ENCODE results near the gene OGDHL. TPM values are rescaled to one million over a fixed set of nuclear protein-coding genes. Genes with fewer than 3 reads are reported as not detected.
"Not testable (repeated sequence)": the region's sequence is repeated elsewhere in the genome, so short reads cannot be mapped to it uniquely, and the experiment has no call there.

The OGDHL gene
- total RNA-seq, 2 donors from 2014 or later, result 3.4 to 4.2 TPM

DNA sequence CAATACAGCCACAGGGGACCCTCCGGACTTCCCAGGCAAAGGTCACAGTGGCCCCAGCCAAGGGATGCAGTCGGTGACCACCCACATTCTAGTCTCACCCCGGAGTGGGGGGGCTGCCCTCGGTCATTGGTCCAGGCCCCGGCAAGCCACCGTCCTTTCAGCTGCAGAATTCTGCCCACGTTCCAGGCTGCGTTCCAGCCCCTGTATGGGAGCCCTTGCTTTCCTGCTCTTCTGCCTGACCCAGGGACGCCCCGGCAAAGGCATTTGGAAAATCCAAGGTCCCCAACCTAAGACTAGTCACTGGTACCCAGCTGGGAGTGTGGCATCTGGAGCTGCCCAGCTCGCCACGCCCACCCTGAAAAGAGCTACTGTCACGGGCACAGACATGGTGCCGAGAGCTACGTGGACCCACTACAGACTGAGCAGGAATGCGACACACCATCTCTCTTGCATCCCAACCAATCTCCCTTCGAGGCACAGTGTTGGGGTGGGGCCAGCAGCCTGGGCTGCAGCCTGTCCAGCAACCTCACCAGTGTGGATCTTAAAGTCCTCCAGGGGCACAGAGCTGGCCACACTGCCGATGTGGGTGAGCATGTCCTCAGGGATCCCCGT, 18.6 kb downstream of the OGDHL start:
- DNase-seq, result no peak
- no peak for ATAC-seq
- intact Hi-C loops (cut with DNase I), result no loop called here

DNA sequence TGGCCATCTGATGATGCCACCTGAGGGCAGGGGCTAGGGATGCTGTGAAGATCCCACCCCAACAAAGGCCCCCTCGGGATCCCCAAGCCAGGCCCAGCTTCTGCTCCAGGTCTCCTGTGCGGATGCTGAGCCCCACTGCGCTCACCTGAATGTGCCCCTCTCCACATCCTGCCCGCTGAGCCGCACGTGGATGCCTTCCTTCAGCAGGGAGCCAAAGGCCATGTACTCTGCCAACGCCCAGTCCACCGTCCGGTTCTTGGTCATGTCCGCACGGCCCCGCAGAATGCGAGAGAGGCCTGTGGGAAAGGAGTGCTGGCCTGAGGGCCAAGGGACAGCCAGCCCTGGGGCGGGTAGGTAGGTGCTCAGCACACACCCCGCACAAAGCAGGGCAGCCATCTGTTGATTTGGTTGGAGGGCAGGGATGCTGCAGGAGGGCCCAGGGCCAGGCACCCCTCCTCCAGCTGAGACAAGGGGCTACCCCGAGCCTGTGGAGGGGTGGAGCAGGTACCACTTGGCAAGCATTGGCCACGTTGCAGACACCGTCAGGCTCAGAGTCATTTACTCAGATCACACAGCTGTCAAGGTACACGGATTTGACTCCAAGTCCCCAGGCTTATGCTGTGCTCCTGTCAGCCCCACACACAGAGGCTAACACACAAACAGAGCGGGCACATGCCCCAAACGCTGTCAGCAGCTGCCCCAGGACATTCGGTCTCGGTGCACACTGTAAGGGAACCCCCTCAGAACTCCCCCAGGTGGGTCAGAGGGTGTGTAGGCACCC, 19.2 kb downstream of the OGDHL start:
- DNase-seq (no peak), ATAC-seq (no peak)
- intact Hi-C loops (cut with DNase I), result no loop called here

DNA sequence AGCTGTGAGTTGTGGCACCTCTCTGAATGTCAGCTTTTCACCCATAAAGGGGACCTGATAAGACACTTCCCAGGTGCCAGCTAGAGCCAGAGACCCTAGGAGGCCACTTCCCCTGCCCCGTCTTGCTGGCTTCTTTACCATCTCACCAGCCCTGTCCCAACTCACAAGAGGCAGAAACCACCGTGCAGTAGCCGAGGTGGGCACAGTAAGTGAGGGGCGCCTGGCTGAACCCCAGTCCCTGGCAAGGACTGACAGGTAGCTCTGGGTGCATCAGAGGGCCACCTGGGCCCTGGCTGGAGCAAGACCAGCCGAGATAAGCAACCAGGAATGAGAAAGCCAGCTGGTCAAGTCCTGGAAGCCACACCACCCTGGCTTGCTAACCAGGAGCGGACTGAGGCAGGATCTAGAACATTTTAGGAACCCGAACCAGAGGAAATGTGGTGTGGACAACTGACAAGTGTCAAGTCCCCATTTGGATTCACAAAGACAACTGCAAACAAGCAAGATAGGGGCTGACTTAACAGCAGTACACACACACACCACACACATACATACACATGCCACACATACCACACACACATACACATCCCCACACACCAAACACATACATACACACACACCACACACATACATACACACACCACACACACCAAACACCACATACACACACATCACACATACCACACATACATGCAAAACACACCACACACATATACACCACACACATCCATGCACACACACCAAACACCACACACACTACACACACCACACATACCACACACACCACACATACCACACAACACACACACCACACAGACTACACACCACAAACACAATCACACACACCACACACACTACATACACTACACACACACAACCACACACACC, 20.8 kb downstream of the OGDHL start:
- no peak for ATAC-seq
- intact Hi-C loops (cut with DNase I), result no loop called here
- no peak for DNase-seq

DNA sequence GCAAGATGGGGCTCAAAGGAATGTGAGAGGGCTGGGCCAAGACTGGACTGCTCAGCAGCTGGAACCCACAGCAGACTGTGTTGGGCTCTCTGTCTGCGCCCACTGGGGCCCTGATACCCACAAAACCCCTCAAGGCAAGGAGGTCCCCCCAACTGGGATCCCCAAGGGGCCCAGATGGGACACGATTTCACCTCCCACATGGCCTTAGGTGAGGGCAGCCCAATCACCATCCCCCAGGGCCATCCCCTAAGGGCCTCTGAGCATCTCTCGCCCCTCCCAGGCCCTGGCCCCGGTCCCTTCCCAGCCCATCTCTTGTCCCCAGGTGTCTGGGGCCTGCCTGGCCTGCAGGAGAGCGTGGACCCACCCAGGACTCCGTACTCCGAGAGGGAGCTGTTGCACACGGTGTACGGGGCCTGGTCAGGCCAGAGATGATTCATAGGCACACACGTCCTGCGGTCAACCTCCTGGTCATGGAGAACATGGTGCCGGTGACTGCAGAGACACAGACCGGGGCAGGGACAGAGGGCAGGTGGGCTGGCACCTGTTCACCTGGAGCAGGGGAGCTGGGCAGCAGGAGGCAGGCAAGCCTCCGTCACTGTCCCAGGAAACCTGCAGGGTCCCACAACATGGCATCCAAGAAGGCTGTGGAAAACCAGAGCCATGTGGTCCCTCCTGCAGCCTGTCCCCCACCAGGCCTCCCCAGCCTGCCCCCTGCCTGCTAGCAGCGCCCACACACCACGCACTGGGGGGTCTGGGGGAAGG, 21.6 kb downstream of the OGDHL start:
- intact Hi-C loops (cut with DNase I), result no loop called here
- DNase-seq (no peak), ATAC-seq (no peak)

DNA sequence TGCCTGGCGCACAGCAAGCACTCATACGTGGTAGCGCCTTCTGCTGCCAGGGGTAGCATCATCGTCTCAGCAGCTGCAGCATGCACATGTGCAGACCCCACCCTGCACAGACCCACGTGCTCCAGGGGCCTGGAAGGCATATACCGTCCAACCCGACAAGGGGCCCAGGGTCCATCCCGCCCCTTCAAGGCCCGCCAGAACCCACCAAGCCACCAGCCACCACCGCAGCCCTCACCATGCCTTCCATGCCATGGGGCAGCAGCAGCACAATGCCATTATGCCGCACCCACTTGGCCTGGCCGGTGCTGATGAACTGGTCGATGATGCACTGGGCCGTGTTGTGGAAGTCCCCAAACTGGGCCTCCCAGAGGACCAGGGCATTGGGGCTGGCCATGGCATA, 22.7 kb downstream of the OGDHL start:
- ATAC-seq (no peak), DNase-seq (no peak)
- intact Hi-C loops (cut with DNase I), result no loop called here

DNA sequence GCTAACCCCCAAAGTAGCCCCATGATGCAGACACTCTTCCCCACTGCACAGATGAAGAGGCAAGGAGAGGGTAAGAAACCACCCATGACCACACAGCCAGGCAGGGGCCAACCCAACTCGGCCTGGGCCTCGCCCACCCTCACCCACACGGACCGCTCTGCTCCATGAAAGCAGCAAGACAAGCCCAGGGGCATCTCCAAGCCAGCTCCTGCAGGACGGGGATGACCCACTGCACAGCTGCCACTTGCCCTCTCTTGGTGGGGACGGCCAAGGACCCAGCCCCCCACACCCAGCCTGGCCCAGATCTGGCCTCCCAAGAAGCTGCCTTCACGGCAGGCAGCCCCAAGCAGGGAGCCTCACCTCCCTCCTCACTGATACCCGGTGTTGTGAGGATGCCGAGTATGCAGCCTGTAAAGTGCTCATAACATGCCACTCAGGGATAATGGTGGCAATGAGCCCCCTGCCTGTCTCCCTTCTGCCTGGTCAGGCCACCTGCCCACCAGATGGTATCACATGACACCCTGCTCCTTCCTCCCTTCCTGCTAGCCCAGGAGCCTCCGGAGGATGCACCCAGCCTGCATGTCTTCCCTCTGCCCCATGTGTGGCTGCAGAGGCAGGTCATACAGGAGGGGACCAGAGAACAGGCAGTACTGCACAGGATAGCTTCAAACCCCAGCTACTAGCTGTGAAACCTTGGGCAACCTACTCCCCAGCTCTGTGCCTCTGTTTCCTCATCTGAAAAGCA, 23.3 kb downstream of the OGDHL start:
- no peak for DNase-seq
- no peak for ATAC-seq
- intact Hi-C loops (cut with DNase I), result no loop called here

DNA sequence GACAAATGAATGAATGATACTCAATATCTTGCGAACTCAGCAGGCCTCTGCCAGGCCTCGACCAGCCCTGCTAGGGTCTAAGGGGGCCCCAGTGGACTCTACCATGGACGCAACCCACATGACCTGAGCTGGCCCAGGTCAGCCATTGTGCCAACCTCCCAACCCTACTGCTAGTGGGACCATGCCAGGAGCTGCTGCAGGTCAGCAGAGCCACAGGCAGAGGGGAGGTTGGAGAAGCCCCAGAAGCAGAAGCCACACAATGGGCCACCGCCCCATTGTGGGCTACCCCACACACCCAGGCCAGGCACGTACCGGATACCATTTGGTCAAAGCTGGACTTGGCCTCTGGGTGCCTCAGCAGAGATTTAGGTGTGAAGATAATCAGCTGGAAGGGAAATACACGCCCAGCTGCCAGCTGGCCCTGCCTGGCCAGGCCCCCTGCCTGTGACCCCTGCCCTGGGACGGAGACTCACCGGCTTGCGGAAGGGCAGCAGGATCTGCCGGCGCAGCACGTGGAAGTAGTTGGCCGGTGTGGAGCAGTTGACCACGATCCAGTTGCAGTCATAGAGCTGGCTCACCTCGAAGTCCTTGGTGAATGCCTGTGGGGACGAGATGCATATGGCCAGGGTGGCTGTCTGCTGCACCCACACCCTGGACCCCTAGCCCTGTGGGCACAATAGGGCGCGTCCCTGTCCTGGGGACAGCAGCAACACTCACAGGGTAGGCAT, 24.5 kb downstream of the OGDHL start:
- ATAC-seq (no peak), DNase-seq (no peak)
- intact Hi-C loops (cut with DNase I), result no loop called here

DNA sequence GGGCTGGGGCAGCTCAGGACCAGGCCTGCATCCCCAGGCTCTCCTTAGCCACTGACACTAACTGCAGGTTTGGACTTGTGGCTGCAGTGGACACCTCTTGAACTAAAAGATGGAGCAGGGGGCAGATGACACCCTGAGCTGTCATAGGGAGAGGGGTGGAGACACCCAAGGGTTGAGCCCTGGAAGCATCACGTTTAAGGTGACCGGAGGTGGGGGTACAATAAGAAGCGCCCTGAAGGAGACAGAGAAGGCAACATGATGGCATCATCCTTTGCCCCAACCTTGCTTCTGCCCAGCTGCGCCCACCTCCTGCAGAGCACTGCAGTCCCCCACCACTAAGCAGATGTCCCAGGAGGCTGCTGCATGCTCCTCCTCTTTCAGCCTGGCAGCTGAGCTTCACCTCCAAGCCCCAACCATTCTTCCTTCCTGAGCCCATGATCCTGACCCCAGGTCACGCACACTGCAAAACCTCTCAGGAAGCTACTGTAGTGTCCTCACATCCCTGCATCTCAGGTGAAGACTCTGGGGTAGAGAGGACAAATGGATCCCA, 25.5 kb downstream of the OGDHL start:
- DNase-seq, result no peak
- no peak for ATAC-seq
- intact Hi-C loops (cut with DNase I), result no loop called here

DNA sequence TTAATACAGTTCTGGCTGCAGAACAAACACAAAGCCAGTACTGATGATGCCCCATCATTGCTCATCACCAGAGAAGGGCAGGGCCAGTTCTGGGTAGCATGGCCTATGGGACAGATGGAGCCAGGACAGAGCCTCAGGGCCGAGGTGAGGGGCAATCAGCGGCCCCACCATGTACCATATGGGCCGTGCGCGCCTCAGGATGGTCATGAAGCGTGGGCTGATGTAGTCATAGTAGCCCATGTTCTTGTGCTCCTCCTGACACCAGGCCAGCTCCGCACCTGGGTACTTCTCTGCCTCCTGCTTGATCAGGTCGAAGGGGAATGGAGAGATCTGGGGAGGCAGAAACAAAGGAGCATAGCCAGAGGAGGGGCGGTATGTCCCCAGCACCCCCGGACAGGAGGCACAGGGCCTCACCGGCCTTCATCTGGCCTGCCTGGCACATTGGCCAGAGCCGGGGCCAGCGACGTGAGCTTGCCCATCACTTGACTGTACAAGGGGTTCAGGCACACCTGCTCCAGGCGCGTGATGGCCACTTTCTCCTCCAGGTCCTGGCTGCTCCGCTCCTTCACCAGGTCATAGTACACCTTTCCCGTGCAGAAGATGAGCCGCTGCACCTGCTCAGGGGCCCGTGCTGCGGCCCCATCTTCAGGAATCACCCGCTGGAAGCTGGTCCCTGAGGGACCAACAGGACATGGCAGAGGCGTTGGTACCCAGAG, 26.1 kb downstream of the OGDHL start:
- ATAC-seq (no peak), DNase-seq (no peak)
- intact Hi-C loops (cut with DNase I), result no loop called here

DNA sequence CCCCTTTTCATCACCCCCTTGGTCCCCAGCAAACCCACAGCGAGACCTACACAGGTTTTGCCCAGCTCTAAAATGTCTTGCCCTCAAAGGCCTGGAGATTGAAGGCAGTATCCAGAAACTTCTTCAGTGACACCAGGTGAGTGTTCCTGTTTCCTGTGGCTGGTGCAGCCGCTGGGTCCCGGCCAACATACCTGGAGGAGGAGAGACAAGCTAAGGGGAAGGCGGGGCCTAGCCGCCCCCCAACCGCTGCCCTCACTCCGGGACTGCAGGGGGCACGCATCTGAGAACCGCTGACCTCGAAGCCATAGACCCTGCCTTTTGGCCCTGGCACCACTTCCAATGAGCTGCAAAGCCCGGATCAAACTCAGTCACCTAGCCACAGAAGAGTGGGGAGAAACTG, 27.0 kb downstream of the OGDHL start:
- DNase-seq (no peak), ATAC-seq (no peak)
- intact Hi-C loops (cut with DNase I), result no loop called here

DNA sequence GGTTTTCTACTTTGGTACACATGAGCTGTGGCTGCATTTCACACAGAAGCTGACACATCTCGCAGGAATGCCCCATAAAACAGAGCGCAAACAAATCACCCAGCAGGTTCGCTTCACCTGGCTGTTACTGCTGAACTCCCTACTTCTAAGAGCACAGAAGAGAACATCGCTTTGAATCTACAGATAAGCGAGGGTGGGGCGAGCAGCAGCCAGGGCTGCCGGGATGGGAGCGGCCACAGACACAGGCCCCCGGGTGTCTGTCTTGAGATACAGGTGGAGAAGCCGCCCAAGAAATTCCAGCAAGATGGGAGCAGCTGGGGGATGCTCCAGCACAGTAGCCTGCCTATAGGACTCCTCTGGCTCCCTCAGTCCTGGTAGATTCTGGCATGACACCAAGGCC, 27.4 kb downstream of the OGDHL start:
- ATAC-seq (no peak), DNase-seq (no peak)
- intact Hi-C loops (cut with DNase I), result no loop called here

DNA sequence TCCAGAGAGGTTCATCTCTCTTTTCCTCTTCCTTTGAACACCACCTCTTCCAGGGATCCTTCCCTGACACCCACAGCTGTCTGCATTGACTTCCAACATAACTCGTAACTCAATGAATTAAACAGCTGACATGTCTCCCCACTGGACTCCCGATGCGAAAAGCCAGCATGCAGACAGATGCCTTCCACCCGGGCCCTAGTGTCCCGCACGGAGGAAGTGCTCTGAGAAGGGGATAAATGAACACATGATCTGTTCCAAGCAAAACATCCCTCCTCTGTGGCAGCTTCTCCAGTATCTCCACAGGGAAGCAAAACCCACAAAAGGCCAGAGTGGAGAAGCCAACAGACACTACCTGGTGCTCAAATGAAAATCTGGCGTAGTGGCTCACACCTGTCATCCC, 28.3 kb downstream of the OGDHL start:
- no peak for ATAC-seq
- DNase-seq, result no peak
- intact Hi-C loops (cut with DNase I), result no loop called here

DNA sequence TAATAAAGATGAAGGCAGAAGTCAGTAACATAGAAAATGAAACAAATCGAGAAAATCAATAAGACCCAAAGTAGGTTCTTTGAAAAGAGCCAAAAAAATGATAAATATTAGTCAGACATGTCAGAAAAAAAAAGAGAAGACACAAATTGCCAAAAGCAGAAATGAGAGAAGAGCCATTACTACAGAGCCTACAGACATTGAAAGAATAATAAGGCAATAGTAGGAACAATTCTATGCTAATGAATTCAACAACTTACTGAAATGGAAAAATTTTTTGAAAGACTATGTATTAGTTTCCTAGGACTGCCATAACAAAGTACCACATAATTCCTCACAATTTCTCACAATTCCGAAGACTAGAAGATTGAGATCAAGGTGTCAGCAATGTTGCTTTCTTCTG, 35.5 kb downstream of the OGDHL start:
- intact Hi-C loops (cut with DNase I), result no loop called here
- DNase-seq (no peak), ATAC-seq (no peak)

DNA sequence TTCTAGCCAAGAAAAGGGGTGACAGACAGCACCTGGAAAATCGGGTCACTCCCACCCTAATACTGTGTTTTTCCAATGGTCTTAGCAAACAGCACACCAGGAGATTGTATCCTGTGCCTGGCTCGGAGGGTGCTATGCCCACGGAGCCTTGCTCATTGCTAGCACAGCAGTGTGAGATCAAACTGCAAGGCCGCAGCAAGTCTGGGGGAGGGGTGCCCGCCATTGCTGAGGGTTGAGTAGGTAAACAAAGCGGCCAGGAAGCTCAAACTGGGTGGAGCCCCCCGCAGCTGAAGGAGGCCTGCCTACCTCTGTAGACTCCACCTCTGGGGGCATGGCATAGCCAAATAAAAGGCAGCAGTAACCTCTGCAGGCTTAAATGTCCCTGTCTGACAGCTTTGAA, 47.0 kb downstream of the OGDHL start:
- intact Hi-C loops (cut with DNase I); DNase-seq; ATAC-seq: not testable (repeated sequence)

DNA sequence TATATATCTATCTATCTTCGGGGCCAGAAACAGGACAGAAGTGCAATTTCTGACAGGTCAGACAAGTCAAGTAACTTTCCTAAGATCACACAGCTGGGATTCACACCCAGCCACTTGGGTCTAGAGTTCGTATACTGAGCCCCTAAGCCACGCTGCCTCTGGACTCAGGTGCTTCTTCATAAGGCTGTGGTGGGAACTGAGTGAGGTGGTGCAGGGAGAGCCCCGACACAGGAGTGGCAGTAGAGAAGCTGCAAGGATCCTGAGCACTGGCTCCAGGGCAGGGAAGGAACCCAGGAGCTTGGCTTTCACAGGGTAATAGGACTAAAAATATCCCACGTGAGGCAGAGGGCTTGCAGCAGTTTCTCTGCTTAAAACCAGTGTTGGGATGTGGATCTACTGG, 48.9 kb downstream of the OGDHL start:
- ATAC-seq (no peak), DNase-seq (no peak)
- intact Hi-C loops (cut with DNase I), result no loop called here

DNA sequence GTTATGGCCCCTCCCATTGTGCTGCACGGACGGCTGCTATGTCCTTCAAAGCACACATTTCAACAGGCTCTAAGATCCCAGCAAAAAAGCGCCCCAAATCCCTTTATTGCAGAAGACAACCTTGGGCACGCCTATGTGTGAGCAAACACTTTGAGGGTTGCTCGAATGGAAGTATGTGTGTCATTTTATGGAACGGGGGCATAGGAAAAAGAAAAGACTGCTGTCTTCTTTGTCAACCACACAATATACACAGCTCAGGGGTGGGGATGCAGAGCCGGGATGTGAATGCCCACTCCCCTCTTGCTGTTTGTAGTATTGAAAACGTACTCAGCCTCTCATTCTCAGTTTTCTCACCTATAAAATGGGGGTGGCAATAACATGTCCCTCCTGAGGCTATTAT, 50.6 kb downstream of the OGDHL start:
- ATAC-seq, result no peak
- intact Hi-C loops (cut with DNase I), result no loop called here
- no peak for DNase-seq

DNA sequence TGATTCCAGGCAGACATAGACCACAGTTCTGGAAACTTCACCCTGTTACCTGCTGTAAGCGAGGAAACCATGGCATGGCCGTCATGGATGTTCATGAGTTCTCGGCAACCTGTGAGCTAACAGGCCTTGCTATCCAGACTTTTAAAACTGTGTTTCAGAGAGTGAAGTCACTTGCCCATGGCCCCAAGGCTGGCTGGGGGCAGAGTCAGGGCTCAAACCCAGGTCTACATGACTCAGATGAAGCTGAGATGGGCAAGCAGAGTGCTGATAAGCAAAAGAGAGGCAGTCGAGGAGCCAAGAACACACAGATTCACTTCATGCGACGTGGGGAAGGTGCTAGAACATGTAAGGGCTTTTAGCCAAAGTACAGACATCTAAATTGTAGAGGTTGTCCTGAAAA, 51.2 kb downstream of the OGDHL start:
- ATAC-seq, result no peak
- intact Hi-C loops (cut with DNase I), result no loop called here
- DNase-seq, result no peak

All from left cardiac atrium (tissue), 4 donors.